NCI-H1436 (cell line): ENCODE results near the gene AP4S1.
A peak's percentile ranks its signal among the peaks of the same experiment; 100 is the strongest.
"Not testable (repeated sequence)": the region's sequence is repeated elsewhere in the genome, so short reads cannot be mapped to it uniquely, and the experiment has no call there.

ENCODE experiments used
- DNase-seq: peaks from one replicate; lab custom pipeline; 2025; lab: John Stamatoyannopoulos, UW

AP4S1 gene, protein sequence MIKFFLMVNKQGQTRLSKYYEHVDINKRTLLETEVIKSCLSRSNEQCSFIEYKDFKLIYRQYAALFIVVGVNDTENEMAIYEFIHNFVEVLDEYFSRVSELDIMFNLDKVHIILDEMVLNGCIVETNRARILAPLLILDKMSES

GRCh38 chr14:31025367-31026076, at the start of gene AP4S1:
Gene AP4S1, plus strand, starts transcription at chr14:31025649. Its CDS starts 40,548 bp downstream, at chr14:31066197.
- DNase-seq = peak; percentile 23

- no peak for DNase-seq
Measured at GRCh38 chr14:30977752-30978151, 47.7 kb upstream of the AP4S1 start.

- peak; percentile 32 for DNase-seq
Measured at GRCh38 chr14:30980106-30980704, 45.2 kb upstream of the AP4S1 start.

DNA sequence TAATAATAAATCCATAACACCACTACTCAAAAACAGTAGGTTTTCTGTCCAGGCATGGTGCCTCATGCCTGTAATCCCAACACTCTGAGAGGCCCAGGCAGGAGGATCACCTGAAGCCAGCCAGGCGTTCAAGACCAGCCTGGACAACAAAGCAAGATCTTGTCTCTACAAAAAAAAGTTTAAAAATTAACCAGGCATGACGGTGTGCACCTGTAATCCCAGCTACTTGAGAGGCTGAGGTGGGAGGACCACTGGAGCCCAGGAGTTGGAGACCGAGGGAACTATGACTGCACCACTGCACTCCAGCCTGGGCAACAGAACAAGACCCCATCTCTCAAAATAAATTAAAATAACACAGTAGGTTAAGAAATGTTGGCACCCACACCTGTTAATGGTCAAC, 44.5 kb upstream of the AP4S1 start:
- no peak for DNase-seq

GRCh38 chr14:30982533-30982932, 42.9 kb upstream of the AP4S1 start:
- no peak for DNase-seq

DNA sequence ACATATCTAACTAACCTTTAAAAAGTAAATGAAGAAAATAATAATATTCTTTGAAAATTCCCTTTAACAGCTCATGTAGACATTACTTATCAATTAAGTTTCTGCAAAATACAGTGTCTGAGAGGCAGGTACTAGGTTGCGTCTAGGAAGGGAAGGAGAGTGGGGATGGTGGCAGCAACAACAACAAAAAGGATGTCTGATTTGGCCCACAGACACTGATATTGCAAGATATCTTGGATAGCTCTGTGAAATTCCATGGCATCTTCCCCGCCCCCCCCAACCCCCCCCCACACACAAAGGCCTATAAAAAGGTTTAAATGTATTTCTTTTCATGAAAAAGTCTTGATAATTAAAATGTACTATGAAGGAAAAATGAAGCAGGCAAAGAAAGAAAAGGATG, 41.6 kb upstream of the AP4S1 start:
- no peak for DNase-seq

- DNase-seq = no peak
Measured at GRCh38 chr14:30985796-30986195, 39.7 kb upstream of the AP4S1 start.

- no peak for DNase-seq
Measured at GRCh38 chr14:30988509-30988908, 36.9 kb upstream of the AP4S1 start.

GRCh38 chr14:30990770-30991169, 34.7 kb upstream of the AP4S1 start:
- DNase-seq = no peak

- DNase-seq = no peak
Measured at GRCh38 chr14:30991408-30991807, 34.0 kb upstream of the AP4S1 start.

- no peak for DNase-seq
Measured at GRCh38 chr14:30993071-30993470, 32.4 kb upstream of the AP4S1 start.

DNA sequence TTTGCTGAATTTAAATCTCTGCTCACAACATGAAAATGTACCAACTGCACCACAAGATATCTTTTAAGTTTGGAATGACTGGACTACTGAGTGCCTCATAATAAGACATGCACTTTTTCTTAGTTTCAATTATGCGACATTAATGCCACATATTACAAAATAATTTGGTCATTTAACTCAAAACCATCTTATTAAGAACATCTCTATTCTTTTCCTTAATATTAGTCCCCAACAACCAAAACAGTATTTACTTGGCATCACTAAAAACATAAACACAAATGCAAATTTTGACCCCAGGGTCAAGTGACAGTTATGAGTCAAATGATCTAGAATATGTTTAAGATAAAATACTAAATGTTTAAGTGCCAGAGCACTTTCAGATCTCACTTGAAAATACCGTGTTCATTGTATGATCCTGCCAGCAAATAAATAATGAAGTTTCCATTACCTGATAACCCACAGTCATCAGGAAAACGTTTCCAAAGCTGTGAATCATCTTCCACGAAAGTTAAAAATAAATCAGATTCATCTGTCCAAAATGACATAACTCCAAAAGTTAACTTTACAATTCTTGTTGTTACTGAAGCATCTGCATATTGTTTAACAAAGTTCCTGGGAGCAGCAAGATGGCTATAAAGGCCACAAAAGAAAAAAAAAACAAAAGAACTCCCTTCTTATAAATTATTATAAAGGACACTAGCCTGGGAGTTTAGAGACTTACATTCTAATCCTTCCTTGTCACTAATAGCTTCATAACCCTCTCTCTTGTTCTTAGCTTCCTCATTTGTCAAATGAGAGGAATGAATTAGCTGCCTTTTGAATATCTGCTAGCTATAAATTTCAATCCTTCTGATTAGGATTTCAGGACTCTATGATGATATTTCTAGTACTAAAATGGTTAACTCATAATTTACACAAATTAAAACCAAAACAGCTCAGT, 30.5 kb upstream of the AP4S1 start:
- DNase-seq = no peak

DNA sequence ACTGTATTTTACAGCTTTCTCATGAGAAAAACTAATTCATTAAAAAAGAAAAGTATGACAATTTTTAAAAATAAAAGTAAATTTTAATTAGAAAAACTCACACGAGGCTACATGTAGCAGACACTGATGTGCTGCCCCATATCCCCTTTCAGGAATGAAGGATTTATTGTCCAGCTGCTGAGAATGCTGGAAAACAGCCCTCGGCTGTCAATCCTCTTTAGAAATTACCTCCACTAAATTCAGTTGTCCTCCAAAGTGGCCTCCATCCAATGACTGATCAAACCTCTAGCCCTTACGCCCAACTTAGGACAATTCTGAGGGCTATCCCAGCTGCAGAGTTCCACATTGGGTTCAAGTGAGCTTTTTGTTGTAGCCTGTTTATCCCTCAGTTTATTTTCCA, 29.8 kb upstream of the AP4S1 start:
- DNase-seq = no peak

DNA sequence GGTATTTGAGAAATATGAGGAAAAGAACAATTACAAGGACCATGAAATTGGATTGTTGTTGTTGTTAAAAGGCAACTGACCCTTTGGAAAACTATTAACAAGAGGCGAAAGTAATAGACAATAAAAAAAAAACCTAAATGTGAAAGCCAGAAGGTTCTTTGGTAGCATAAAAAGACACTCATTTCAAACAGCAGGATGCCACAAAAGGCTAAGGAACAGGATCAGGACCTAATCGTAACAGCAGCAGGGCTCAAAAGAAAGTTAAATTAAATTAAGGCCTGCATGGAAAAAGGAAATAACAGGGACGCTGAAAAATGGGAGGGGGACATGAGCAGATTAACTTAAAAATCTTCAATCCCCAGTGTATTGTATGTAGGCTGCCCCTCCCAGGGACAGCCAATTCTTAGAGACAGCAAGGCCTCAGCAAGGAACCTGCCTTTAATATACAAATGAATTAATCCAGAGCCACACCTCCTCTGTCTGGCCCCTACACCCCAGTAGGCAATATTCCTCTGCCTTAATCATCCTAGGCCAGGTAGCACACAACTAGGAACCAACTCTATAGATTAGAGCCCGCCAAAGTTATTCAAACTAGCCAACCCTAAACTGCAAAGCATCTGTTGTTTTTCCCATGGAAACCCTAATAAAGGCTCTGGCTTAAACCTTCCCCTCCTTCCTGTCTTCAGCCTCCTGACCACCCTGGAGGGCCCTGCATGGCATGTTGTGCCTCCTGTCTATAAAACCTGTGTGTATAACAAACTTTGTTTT, 28.4 kb upstream of the AP4S1 start:
- no peak for DNase-seq

- no peak for DNase-seq
Measured at GRCh38 chr14:30998100-30998706, 27.2 kb upstream of the AP4S1 start.

- DNase-seq = no peak
Measured at GRCh38 chr14:30999038-30999773, 26.2 kb upstream of the AP4S1 start.

GRCh38 chr14:31000629-31001338, 24.7 kb upstream of the AP4S1 start:
- no peak for DNase-seq

DNA sequence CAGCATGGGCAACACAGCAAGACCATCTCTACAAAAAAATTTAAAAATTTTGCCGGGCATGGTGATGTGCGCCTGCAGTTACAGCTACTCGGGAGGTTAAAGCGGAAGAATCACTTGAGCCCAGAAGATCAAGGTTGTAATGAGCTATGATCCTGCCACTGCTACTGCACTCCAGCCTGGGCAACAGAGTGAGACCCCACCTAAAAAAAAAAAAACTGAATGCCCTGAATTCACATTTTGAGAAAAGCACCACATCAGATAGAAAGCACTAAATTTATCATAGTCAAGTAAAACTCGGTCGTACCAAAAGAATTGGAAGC, 24.1 kb upstream of the AP4S1 start:
- no peak for DNase-seq

DNA sequence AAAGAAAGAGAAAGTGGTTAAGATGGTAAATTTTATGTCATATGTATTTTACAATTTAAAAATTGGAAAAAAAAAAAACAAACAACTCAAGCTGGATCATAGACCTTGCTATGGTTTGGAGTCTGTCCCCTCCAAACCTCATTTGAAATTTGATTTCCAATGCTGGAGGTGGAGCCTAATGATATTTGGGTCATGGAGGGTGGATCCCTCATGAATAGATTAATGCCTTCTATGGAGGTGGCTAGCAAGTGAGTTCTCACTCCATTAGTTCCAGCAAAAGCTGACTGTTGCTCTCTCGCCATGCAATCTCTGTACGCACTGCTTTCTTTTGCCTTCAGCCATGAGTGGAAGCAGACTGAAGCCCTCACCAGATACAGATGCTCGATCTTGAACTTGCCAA, 22.2 kb upstream of the AP4S1 start:
- DNase-seq = no peak

DNA sequence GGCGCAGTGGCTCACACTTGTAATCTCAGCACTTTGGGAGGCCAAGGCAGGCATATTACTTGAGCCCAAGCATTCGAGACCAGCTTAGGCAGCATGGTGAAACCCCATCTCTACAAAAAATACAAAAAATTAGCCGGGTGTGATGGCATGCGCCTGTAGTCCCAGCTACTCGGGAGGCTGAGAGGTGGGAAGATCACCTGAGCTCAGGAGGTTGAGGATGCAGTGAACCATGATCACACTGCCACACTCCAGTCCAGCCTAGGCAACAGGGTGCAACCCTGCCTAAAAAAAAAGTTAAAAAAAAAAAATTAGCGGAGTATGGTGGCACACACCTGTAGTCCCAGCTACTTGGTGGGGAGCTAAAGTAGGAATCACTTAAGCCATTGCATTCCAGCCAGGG, 21.4 kb upstream of the AP4S1 start:
- DNase-seq = not testable (repeated sequence)
